Heart left ventricle (tissue), 16 donors: Measurements from ENCODE around the gene CLMP. TPM values are rescaled to one million over a fixed set of nuclear protein-coding genes. Genes with fewer than 3 reads are reported as not detected.
A peak's percentile ranks its signal among the peaks of the same experiment; 100 is the strongest.

Experiments
- ATAC-seq, 4 donors: fragments of 200-7000 bp; cut with Tn5 transposase; one replicate each; pipeline ENCODE4 v1.9.1; 2020 to 2022; ENCODE audit warnings: moderate library complexity in 4 of 4, mild to moderate bottlenecking in 3 of 4, moderate number of reproducible peaks in 1 of 4
- DNase-seq, 5 donors: peaks; one replicate each; pipeline ENCODE4 v3.0.0-alpha.2; 2020
- H3K27ac ChIP-seq, 12 donors: fragments of 200-600 bp; sonication (generic) in 4 of 12; one replicate each; pipeline versions ENCODE4 v1.5.0 to v1.8.0; 2016 to 2022; ENCODE audit warnings: mild to moderate bottlenecking in 2 of 12
- H3K27me3 ChIP-seq, 9 donors: fragments of 200-600 bp; sonication (generic) in 2 of 9; one replicate each; pipeline versions ENCODE4 v1.5.1 to v1.8.0; 2016 to 2022; ENCODE audit warnings: mild to moderate bottlenecking in 3 of 9
- H3K36me3 ChIP-seq, 9 donors: fragments of 200-600 bp; sonication (generic) in 2 of 9; one replicate each; pipeline versions ENCODE4 v1.5.0 to v1.8.0; 2018 to 2022; ENCODE audit warnings: mild to moderate bottlenecking in 2 of 9
- H3K4me1 ChIP-seq, 12 donors: fragments of 200-600 bp; sonication (generic) in 4 of 12; one replicate each; pipeline versions ENCODE4 v1.5.0 to v1.8.0; 2016 to 2022; ENCODE audit warnings: mild to moderate bottlenecking in 3 of 12
- H3K4me3 ChIP-seq, 12 donors: fragments of 200-600 bp; sonication (generic) in 4 of 12; one replicate each; pipeline versions ENCODE4 v1.5.0 to v1.8.0; 2017 to 2022; ENCODE audit warnings: mild to moderate bottlenecking in 9 of 12, moderate library complexity in 4 of 12
- H3K9me3 ChIP-seq, 12 donors: fragments of 200-600 bp; sonication (generic) in 4 of 12; one replicate each; pipeline versions ENCODE4 v1.5.0 to v1.8.0; 2016 to 2022; ENCODE audit warnings: mild to moderate bottlenecking in 1 of 12
- POLR2A ChIP-seq, 2 donors: fragments of 450-650 bp; IDR thresholded peaks; one replicate each; pipeline ENCODE4 v1.6.1; 2017; ENCODE audit warnings: antibody characterized with exemption in 2 of 2, mild to moderate bottlenecking in 2 of 2, moderate library complexity in 2 of 2
- WGBS, 4 donors: extraction: QIAGEN DNeasy Blood & Tissue Kit in 2 of 4; methylation state at CpG; one replicate each; pipeline versions ENCODE4 v1.1.5 to v1.1.7; 2013 to 2018; 5-methylcytosine and 5-hydroxymethylcytosine counted together
- intact Hi-C, 10 donors: fragments of 100-400 bp; cut with DNase I; formaldehyde crosslinking; loops; one replicate each; pipeline versions ENCODE4 v1.11.1 to v1.14.2; 2022
- polyA plus RNA-seq, 2 donors: library from polyadenylated mRNA; stranded (reverse); fragments of 200-250 nt; gene quantifications; one replicate each; pipeline ENCODE4 v1.2.3, GENCODE V29; 2013
- total RNA-seq, 9 donors: library from RNA; depleted of rRNA in 2 of 9; stranded (reverse); fragments of >200 nt in 2 of 9; fragmentation: NEBNext Ultra II Directional in 3 of 9; extraction: Animal tissue kit (Norgen Biotek cat#: 25700) in 3 of 9; gene quantifications; one replicate each; pipeline versions ENCODE4 v1.1.0 to v1.2.4, GENCODE V29; 2016 to 2023
- TF ChIP-seq, protein P1 (sequence below), 12 donors: fragments of 200-600 bp; sonication (generic) in 4 of 12; IDR thresholded peaks; one replicate each; pipeline versions ENCODE4 v1.5.0 to v1.8.0; 2018 to 2022; ENCODE audit warnings: antibody characterized with exemption in 12 of 12, mild to moderate bottlenecking in 5 of 12
- donor health status: ischemic (EF 13 %, LVEDD 7.1; RV severe dilation, severe dysfunction).
- donor health status: healthy with polysubstance abuse.
- donor health status: DM: no; HTN: yes; CAD: no.
- donor health status: DM: no; HTN: no; CAD: no.
- donor health status: ischemic (EF 25% LVEDD 6.9; RV normal size, moderate dysfunction).
- donor health status: ischemic (EF 25% LVEDD 5.7; RV mildly dilated, moderate dysfunction).
- donor health status: healthy.
- donor health status: DM: yes; HTN: yes; CAD: no.
- donor health status: ischemic (EF 35%, LVEDD 5.7; RV mildly dilated, moderate dysfunction).
- donor health status: nonischemic (EF 11% LVEDD 7.7; RV severe dilation, severe dysfunction).
- donor health status: DM: yes; HTN: yes; CAD: no.
- donor health status: PGD.
- donor health status: ischemic (EF 29% LVEDD 5.4; RV normal size, mild dysfunction).
- donor health status: nonischemic (EF 23%, LVEDD 6.1; RV moderate dilation, normal function).

The CLMP gene
- total and polyA plus RNA-seq, 11 donors: 1.9 to 18.4 (median 5.8) TPM

DNA sequence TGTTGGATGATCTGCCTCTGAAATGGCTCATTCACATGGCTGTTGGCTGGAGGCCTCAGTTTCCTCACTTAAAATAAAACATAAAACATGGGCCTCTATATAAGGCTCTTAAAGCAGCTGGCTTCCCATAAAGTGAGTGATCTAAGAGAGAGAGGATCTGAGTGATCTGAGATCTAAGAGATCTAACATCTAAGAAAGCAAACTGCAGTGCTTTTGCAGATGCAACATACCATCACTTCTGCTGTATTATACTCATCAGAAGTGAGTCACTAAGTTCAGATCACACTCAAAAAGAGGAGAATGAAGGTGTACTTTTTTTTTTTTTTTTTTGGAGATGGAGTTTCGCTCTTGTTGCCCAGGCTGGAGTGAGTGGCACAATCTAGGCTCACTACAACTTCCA is 115.0 kb downstream of the CLMP start:
- Histone ChIP-seq H3K4me1 (peaks cover 0 to 22% (median 10%) of the 10 kb centered on the region in 12 donors), H3K27ac (no peak overlapping the region), H3K9me3 (peaks cover 0 to 8% (median 0%) of the 10 kb centered on the region in 12 donors), H3K4me3 (no peak overlapping the region), H3K27me3 (no peaks in the 10 kb centered on the region), H3K36me3 (peaks cover 0 to 17% (median 0%) of the 10 kb centered on the region in 9 donors)
- ATAC-seq (no peak), DNase-seq (no peak)
- 88 to 100% (median 100%) methylated on average over 1 of the region's 1 CpG for WGBS, 4 donors
- intact Hi-C loops: no loop called here
- no peak for TF ChIP-seq POLR2A (IDR thresholded peaks at IDR 0.05)
- TF ChIP-seq, protein P1, sequence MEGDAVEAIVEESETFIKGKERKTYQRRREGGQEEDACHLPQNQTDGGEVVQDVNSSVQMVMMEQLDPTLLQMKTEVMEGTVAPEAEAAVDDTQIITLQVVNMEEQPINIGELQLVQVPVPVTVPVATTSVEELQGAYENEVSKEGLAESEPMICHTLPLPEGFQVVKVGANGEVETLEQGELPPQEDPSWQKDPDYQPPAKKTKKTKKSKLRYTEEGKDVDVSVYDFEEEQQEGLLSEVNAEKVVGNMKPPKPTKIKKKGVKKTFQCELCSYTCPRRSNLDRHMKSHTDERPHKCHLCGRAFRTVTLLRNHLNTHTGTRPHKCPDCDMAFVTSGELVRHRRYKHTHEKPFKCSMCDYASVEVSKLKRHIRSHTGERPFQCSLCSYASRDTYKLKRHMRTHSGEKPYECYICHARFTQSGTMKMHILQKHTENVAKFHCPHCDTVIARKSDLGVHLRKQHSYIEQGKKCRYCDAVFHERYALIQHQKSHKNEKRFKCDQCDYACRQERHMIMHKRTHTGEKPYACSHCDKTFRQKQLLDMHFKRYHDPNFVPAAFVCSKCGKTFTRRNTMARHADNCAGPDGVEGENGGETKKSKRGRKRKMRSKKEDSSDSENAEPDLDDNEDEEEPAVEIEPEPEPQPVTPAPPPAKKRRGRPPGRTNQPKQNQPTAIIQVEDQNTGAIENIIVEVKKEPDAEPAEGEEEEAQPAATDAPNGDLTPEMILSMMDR (IDR thresholded peaks at IDR 0.05): no peak

DNA sequence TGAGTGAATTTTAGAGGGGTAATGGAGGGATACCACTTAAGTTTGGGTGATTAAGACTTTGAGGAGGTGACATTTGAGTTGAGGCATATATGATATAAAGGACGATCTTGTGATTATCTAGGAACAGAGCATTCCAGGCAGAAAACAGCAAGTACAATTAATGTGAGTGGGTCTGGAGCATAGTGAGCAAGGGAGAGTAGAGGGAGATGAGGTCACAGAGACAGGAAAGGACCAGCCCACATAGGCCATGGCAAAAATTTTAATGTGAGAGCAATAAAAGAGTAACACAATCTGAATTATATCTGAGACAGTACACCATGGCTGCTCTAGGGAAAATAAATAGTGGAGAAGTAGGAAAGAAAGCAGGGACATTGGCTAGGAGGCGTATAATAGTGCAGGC is 118.6 kb downstream of the CLMP start:
- TF ChIP-seq POLR2A (IDR thresholded peaks at IDR 0.05): no peak
- TF ChIP-seq, protein P1 (IDR thresholded peaks at IDR 0.05): no peak
- DNase-seq (no peak), ATAC-seq (no peak)
- H3K4me1 ChIP-seq: peaks cover 0 to 13% (median 0%) of the 10 kb centered on the region in 12 donors
- 78 to 87% (median 80%) methylated on average over 2 of the region's 2 CpGs for WGBS, 4 donors
- no peak overlapping the region for H3K4me3 ChIP-seq
- no peaks in the 10 kb centered on the region for H3K9me3 ChIP-seq
- H3K27ac ChIP-seq: no peak overlapping the region
- H3K36me3 ChIP-seq: peaks cover 0 to 24% (median 0%) of the 10 kb centered on the region in 9 donors
- H3K27me3 ChIP-seq: no peaks in the 10 kb centered on the region
- intact Hi-C loops: no loop called here

DNA sequence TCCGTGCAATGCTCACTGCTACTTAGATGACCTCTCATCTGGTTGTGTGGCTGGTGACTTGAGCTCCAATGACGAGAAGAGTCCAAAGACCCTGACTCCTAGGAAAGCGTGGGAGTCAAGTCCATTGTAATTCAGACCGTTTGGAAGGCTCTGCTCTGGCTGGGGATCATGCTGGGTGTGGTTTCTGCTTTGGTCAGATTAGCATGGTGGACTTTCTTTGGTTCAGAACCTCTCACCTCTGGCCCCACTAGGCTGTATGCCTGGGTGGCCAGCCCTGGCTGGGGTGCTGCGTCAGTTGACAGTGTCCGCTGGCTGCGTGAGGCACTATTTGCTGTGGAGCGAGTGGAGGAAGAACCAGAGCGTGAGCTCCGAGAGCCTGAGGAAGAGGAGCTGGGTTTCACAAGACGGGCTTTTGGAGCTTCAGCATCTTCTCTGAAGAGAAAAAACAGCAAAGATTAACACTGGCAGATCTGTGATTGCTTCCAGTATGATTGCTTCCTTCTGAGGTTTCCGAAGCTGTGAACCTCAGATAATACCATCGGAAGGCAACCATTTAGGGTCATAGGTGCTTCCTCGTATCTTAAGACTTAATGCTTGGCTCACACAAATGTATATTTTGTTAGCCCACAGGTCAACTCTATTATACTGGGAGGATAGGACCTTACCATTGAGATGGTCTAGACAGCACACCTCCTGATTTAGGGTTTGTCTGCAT is 121.5 kb downstream of the CLMP start:
- no peak for TF ChIP-seq POLR2A (IDR thresholded peaks at IDR 0.05)
- TF ChIP-seq, protein P1 (IDR thresholded peaks at IDR 0.05): no peak
- intact Hi-C loops: no loop called here
- H3K36me3 ChIP-seq: peaks cover 0 to 21% (median 0%) of the 10 kb centered on the region in 9 donors
- no peak overlapping the region for H3K27ac ChIP-seq
- no peak overlapping the region for H3K4me3 ChIP-seq
- ATAC-seq (peak in 1 of 4 donors; percentile 29), DNase-seq (no peak)
- H3K9me3 ChIP-seq: no peaks in the 10 kb centered on the region
- 81 to 90% (median 86%) methylated on average over 9 to 14 of the region's 14 CpGs for WGBS, 4 donors
- H3K27me3 ChIP-seq: no peaks in the 10 kb centered on the region
- H3K4me1 ChIP-seq: peaks cover 0 to 41% (median 4%) of the 10 kb centered on the region in 12 donors

DNA sequence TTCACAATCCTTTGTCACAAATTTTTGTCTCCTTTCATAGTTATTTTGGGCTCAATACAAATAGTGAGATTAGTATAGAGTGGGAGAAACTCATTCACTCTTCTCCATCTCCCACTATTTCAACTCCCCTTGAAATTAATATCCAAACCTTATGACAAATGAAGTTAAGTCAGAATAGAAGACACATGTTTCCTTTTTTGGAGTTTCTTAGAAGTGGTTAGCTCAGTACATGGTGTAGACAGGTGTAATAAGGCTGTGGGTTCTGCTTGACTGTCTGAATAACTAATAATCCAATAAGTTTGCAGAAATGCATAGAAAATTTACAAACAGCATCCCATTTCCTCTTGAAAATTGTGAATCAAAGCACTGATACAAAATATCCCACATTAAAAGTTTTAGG is 122.3 kb downstream of the CLMP start:
- ATAC-seq: no peak
- Histone ChIP-seq H3K36me3 (peaks cover 0 to 21% (median 0%) of the 10 kb centered on the region in 9 donors), H3K27ac (no peak overlapping the region), H3K4me1 (peaks cover 0 to 45% (median 4%) of the 10 kb centered on the region in 12 donors), H3K4me3 (no peak overlapping the region), H3K27me3 (no peaks in the 10 kb centered on the region), H3K9me3 (no peaks in the 10 kb centered on the region)
- intact Hi-C loops: no loop called here
- TF ChIP-seq, protein P1 (IDR thresholded peaks at IDR 0.05): no peak
- TF ChIP-seq POLR2A (IDR thresholded peaks at IDR 0.05): no peak
- DNase-seq: no peak
